GM18951 (cell line): ENCODE results near the gene FGD4.

Experiments used
- POLR2A ChIP-seq: IDR thresholded peaks from 4 replicates; pipeline ENCODE4 v1.6.1; 2011; ENCODE audit warnings: mild to moderate bottlenecking; ENCODE audit not compliant: insufficient read length, insufficient read depth; ENCODE audit errors: extremely low read depth
- in situ Hi-C: fragments of 300-500 bp; cut with MboI; formaldehyde crosslinking; loops from one replicate; pipeline ENCODE4 v1.12.0; 2022; ENCODE audit warnings: low sequenced_read_pairs, mixed read lengths, inconsistent platforms; ENCODE audit not compliant: unreplicated experiment

FGD4 gene

DNA sequence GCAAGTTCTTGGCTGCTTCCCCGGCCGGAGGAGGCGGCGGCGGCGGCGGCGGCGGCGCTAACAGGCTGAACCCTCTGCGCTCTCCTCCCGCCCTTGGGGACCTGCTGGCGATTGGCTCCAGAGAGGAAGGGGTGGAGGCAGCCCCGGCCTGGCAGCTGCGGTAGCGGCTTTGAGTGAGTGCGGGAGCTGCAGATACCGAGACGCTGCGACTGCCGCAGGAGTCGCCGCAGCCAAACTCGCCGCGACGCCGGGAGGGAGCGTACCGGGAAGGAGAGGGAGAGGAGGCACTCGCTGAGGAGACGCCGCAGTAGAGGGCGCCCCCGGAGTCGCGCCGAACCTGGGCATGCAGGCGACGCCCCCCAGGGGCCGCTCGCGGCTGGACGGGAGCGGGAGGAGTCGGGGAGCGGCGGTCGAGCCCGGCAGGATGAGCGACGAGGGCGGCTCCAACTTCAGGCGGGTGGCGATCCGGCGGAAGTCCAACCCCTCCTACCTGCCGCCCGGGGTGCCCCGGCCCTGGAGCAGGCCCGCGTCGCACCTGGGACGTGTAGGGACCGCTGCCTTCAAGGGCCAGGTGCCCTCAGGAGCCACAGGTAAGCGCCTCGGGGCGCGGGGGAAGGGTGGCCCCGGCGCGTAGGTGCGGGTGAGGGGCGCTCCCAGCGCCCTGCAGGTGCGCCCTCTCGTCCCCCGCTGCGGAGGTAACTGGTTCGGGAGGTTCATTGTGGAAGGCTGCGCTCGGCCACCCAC lies at the start of gene FGD4:
FGD4 (plus strand) TSS at position 189 of the 744 bp plus-strand sequence.
- no peak for TF ChIP-seq POLR2A
- in situ Hi-C loops, result no loop called here

DNA sequence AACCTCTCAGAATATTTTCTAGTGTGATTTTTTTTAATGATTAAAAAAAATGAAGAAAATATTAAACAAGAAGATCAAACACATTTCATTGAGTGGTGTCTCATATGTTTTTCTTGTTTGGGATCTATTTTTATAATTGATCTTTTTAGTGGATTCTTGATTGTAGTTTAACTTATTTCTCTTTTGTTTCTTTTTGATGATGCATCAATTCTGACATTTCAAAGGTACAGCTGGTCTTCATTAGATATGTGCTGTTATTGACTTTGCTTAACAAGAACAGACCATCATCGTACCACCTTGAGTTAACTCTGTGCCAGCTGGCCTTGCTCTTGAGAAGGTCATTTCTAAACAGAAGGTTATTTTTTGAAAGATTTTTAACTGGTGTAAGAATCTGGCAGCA lies 45.8 kb upstream of the FGD4 start:
- in situ Hi-C loops, result no loop called here

DNA sequence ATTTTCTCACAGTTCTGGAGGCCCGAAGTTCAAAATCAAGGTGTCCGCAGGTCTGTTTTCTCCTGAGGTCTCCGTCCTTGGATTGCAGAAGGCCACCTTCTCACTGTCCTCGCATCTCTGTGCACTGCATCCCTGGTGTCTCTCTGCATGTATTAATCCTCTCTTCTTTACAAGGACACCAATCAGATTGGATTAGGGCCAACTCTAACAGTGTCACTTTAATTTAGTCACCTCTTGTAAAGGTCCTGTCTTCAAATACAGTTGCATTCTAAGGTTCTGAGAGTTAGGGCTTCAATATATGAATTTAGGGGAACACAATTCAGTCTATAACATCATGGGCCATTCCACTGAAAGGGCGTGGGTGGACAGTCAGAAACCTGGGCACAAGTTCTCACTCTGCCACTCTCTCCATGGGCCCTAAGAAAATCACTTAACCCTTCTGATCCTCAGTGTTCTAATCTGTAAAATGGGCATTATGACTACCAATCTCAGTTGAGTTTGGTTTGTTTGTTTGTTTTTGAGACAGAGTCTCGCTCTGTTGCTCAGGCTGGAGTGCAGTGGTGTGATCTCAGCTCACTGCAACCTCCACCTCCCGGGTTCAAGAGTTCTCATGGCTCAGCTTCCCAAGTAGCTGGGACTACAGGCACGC lies 41.6 kb upstream of the FGD4 start:
- TF ChIP-seq POLR2A, result no peak
- in situ Hi-C loops, result no loop called here

More for the DNA sequence above, 45.8 kb upstream of the FGD4 start:
- no peak for TF ChIP-seq POLR2A

DNA sequence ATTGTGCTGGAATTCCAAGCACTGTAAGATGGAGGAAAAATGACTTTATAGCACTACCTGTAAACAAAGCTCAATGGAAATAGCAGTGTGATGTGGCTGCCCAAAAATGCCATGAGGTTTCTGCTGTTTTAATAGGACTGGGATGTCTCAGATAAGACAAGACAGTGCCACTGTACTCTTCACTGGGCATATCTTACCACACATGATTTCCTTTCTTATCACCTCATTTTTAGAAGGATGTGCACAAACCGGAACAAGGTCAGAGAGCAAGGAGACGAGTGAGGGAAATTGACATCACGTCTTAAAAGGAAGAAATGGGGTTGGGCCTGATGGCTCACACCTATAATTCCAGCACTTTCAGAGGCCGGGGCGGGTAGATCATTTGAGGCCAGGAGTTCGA lies 38.4 kb upstream of the FGD4 start:
- in situ Hi-C loops, result no loop called here
- TF ChIP-seq POLR2A, result no peak

DNA sequence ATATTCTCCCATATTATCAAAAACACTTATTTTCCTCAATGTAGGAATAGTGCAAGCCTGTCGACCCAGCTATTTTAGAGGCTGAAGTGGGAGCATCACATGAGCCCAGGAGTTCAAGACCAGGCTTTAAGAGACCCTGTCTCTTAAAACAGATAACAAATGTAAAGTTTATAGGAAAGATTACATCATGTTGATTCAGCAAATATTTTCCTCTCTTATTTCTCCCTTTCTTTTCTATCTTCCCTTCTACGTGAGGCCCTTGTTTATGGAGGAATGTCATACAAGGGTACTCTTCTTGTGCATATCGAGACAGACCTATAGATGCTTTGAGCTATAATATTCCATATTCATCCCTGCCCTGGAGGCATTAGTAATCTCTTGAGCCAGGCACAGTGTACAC lies 36.5 kb upstream of the FGD4 start:
- in situ Hi-C loops, result no loop called here
- no peak for TF ChIP-seq POLR2A

DNA sequence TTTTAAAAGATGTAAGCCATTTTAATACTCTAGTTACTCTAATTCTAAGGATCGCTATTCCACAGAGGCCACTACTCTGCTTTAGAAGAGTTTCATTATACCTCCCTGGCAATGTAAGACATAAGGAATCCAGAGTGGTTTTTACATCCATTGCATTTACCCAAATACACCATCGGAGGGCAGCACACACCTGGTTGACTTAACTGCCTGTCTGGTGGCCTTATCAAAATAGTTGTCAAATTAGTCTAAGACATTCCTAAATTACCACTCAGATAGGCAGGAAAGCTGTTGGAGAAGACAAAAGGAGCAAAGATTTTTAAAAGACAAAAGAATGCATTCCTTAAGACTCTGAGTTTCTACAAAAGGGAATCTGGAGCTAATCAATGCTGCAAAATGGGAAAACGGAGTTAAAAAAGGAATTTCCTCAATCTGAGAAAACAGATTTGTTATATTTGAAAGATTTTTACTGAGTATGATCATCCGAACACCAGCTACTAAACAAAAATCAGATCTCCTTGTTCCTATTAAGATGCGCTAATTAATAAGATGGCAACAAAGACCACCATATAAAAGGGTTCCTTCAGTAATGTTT lies 33.8 kb upstream of the FGD4 start:
- TF ChIP-seq POLR2A, result no peak
- in situ Hi-C loops, result no loop called here

DNA sequence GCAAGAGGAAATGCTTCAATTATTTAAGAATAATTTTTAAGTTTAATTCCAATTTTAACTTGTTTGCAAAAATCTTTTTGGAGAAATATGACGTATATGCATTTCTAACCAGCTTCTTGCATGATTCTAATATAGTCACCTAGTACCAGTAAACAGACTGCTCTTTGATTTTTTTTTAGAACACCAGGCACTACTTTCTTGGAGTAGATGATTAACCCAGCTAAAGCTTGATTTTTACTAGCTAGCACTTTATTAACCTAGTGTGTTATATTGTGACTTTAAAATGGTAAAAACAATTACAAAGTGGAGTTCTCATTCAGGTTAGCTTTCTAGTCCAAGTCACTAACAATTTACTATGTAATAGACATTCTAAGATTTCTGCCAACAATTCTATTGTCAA lies 32.6 kb upstream of the FGD4 start:
- in situ Hi-C loops, result no loop called here
- no peak for TF ChIP-seq POLR2A

DNA sequence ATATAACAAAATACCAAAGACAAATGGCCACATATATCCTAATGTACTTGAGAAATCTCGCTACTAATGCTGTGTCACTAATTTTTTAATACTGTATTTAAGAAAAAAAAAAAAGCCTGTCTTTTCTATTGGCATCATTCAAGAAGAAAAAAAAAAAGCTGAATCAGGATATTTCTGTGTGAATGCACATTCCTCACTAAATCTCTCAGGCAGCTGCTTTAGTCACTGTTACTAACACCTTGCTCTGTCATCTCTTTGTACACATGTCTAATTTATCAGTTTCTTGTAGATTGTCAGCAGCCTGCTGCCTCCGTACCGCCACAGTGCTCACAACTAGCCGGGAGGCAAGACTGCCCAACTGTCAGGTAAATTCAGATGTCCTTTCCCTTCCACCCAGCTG lies 32.0 kb upstream of the FGD4 start:
- in situ Hi-C loops, result no loop called here

DNA sequence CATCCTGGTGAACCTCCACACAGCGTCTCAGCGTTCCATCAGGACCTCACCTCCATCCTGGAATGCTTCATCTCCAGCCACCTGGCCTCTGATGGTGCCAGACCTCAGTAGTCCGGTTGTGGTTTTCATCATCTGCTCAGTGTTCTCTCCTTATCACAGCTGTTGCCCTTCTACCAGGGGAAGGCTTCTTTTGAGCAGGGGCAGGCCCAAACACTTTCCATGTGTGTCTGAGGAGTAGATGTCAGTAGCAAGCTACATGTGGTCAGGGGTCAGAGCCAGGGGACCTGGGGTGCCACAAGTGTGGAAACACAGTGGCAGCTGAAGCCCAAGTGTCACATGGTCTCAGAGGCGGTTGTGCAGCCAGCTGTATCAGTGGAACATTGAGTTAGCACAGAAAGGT lies 30.2 kb upstream of the FGD4 start:
- in situ Hi-C loops, result no loop called here
- no peak for TF ChIP-seq POLR2A

More for the DNA sequence above, 32.0 kb upstream of the FGD4 start:
- no peak for TF ChIP-seq POLR2A

DNA sequence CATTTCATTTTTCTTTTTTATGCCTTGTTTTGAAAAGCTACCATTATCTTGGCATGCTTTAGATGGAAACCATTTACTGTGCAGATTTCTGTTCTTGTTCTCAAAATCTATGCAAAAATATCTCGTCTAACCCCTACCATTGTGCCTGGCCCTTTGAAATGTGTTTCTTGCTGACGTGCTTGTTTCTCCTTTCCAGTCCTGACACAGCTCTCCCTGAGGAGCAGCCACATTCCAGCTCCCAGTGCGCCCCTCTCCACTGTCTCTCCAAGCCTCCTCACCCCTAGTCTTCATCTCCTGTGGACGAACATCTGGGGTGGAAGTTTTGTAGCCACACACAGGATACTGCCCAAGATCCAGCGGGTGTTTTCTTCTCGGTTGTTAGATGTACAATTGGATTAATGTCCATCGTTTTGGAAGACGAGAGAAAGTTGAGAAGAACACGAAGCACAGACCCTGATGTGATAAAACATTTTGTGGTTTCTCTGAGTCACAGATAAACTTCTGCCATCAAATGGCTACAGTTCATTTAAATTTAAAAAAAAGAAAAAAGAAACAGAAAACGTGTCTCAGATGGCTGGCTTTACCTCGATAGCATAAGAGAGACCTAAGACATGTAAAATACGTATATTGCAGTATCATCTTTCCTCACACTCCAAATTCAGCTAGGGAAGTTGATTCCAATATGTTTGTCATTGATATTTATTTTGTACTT lies 21.9 kb upstream of the FGD4 start:
- in situ Hi-C loops, result no loop called here
- TF ChIP-seq POLR2A, result no peak

DNA sequence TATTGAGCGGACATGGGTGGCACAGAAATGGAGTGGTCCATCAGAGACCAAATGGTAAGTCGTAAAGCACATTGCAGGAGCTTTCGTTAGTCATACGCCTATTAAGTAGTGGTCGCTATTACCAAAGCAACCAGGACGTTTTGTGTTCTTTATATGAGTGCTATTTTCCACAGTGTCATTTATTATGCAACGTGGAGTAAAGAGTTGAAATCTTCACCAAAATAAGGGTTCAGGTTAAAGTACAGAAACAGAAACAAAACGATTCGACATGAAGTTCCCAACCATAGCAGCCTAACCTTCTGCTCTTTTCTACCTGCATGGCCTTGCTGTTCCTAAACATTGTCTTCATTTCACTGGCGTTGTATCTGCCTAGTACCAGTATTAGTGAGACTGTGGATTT lies 20.1 kb upstream of the FGD4 start:
- in situ Hi-C loops, result no loop called here
- no peak for TF ChIP-seq POLR2A

DNA sequence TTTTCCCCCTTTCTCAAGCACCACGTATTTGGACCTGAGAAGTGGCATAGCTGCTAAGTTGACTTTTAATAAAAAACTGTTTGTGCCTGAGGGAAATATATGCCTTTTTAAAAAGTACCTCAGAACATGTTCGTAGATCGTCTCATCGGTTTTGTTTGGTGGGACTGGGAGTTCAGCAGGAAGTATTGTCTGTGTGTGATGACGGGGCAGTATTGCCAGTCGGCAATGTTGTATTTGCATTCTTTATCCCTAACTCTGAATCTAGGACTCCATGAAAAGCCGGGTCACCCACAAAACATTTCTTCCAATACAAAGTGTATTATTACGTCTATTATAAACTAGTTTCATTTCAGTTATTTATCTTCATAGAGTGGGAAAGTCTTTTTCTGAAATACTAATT lies 19.7 kb upstream of the FGD4 start:
- in situ Hi-C loops, result no loop called here
- no peak for TF ChIP-seq POLR2A

DNA sequence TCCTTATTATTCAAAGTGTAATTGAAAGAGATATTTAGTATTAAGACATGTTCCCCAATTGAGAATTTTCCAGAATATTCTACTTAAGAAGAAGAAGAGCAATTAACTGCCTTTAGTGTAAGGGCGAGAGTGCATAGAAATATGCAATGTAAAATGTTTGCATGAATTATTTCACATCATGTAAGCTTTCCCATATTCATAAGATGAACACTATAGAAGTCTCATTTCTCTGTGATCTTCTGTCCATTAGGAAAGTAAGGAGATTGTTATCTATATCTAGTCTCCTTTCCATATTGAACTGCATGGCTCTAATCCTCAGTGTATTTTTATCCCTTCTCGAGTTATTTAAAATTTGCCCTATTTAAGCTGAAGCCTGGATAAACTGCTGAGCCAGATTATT lies 17.1 kb upstream of the FGD4 start:
- no peak for TF ChIP-seq POLR2A
- in situ Hi-C loops, result no loop called here

DNA sequence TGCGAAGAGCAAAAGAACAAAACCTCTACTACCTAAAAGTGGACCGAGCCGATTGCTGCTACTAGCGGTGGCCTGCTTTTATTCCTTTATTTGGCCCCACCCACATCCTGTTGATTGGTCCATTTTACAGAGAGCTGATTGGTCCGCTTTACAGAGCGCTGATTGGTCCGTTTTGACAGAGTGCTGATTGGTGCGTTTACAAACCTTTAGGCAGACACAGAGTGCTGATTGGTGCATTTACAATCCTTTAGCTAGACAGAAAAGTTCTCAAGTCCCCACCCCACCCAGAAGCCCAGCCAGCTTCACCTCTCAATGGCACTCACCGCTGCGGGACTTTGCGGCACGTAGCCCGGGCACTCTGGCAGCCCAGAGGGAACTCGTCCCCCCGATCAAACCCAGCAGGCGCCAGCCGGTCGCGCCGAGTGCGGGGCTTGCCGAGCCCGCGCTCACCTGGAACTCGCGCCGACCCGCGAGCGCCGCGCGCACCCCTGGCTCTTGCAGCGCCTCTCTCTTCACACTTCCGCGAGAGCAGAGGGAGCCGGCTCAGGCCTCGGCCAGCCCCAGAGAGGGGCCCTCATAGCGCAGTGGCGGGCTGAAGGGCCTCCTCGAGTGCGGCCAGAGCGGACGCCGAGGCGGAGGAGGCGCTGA lies 8.7 kb upstream of the FGD4 start:
- in situ Hi-C loops, result no loop called here

More for the DNA sequence above, 8.7 kb upstream of the FGD4 start:
- TF ChIP-seq POLR2A, result no peak
